ENCODE results near the gene FGFBP1.

The FGFBP1 gene

GRCh38 chr4:15938640-15939039 lies at the start of gene FGFBP1:
TSS of gene FGFBP1 (minus strand) at chr4:15938740. CDS start at chr4:15936632, 2,108 bp downstream.
- no peak for DNase-seq (ENCODE audit: low read depth)

DNA sequence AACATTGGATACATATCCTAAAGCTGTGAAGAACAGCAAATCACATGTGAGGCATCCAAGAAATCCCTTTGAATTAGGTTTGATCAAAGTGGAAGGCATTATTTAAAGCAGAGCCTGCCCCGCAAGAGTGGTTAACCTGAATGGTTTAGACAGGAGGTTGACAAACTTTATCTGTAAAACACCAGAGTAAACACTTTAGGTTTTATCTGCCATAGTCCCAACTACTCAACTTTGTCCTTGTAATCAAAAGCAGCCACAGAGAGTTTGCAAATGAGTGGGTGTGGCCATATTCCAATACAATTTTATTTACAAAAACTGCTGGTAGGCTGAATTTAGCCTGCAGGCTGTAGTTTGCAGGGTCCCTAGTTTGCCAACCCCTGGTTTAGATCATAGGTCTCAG lies 49.7 kb upstream of the FGFBP1 start:
- DNase-seq (ENCODE audit: low read depth), result no peak

GRCh38 chr4:15986907-15987306 lies 48.4 kb upstream of the FGFBP1 start:
- DNase-seq (ENCODE audit: low read depth), result no peak

DNA sequence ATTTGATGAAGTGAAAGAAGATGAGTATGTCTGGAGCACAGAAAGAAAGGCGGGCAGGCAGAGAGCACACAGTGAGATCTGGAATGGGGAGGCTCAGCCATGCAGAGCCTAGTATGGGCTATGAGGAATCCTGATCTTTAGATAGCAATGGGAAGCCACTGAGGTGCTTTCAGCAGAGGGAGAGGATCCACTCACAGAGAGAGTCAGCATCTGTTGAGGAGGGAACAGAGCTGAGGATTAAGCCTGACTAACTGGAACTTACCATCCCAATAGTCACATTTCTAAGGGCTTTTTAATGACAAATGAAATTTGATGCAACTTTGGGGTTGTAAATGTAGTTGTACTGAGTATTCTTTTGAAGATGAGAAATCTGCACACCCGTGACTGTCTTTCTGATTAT lies 45.1 kb upstream of the FGFBP1 start:
- DNase-seq (ENCODE audit: low read depth), result no peak

- DNase-seq (ENCODE audit: low read depth), result peak; percentile 54
These were observed 44.4 kb upstream of the FGFBP1 start for GRCh38 chr4:15982842-15983524.

DNA sequence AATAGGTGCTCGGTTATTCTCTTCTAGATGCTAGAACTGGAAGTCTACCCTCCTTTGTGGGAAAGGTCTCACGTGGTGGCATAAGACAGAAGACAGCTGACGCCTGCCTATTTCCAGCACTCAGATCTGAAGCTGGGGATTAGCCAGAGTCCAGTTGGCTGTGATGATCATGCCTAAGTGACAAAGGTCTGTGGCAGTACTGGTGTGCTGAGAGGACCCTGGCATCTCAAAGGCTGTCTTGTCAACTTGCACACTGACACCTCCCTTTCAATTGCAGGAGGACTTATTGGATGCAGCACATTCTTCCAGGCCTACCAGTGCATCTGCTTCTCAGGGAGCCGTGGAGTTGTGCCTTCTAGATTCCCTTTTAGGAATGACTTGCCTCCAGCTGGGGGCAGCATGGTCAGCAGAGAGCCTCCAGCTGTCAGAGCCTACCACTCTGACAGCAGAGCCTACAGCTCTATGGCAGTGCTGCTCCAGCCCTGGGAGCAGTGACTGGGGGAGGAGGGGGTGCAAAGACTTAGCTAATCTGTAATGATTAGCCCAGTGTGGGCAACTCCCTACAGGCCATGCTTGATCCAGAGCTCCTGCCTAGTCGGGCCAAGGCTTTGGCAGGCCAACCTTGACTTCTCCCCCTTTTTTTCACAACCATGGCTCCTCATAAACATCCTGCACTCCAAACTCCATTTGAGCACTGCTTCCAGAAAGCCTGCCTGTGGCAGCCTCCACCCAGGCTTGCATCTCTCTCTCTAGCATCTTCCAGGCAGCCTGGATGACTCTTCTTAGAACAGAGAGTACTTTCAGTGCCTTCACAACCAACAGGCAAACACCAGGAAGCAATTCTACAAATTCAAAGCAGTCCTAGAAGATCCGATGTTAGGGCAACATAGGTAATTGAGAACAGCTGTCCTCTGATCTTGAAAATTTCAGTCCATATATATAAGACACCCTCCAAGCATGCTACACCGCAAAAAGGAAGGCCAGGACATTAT lies 38.2 kb upstream of the FGFBP1 start:
- no peak for DNase-seq (ENCODE audit: low read depth)

DNA sequence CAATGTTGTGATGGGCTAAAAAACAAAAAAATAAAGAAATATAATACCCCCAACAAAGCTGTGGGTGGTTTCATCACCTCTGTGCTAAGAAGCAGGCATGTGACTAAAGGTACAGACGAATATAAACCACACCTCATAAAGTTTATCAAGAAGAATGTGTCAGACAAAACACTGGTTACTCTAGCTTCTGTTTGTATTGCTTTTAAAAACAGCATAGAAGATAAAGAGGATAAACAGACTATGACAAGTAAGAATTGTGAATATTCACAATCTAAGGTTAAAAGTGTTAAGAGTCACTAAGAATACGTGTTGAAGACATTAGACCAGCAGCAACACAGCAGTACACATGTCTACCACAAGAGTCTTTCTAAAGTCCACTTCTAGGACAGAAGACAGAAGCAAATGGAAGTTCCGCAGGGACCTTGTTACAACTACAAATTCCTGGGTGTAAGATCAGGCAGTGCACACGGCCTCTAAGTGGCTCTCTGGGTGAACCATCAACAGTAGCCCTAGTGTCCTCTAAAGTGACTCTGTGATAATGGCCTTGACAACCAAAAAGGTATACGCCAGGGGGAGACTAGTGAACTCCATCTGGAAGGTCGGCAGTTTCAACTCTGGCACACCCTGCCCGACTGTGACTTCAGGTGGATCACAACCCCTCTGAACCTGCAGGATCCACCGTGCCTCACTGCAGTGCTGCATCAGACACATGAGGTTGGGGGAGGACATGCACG lies 32.7 kb upstream of the FGFBP1 start:
- no peak for DNase-seq (ENCODE audit: low read depth)

- DNase-seq (ENCODE audit: low read depth), result no peak
These were observed 30.2 kb upstream of the FGFBP1 start for GRCh38 chr4:15968551-15969300.

DNA sequence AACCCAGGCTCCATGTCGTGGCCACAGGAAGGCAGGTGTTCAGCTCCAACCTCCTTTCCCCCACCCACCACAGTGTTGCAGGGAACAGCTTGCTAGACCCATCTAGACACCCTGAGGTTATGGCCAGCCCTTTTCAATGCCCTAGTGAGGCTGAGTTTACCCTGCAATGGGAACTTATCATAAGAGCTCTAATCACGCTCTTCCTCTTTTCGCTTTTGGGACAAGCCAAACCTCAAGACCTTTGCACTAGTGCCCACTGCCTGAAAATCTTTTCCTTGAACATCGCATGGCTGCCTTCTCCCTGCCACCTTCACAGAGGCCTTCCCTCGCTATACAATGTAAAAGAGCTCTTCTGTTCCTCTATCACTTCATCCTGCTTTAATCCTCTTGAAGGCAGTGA lies 26.8 kb upstream of the FGFBP1 start:
- no peak for DNase-seq (ENCODE audit: low read depth)

DNA sequence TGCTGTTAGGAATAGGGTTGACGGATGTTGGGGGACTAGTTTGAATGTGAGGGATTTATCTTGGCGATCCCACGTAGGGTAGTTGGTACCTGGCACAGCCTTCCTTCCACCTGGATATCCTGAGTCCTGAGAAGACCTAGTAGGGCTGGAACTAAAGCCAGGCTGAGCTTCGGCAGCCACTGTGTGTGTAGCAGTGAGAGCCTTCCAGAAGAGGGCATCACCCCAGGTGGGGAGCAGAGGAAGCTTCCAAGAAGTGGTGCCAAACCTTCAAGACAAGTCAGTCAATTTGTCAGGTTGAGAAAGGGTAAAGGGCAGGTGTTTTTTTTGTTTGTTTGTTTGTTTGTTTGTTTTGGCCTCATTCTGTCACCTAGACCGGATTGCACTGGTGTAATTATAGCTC lies 25.6 kb upstream of the FGFBP1 start:
- DNase-seq (ENCODE audit: low read depth), result no peak

DNA sequence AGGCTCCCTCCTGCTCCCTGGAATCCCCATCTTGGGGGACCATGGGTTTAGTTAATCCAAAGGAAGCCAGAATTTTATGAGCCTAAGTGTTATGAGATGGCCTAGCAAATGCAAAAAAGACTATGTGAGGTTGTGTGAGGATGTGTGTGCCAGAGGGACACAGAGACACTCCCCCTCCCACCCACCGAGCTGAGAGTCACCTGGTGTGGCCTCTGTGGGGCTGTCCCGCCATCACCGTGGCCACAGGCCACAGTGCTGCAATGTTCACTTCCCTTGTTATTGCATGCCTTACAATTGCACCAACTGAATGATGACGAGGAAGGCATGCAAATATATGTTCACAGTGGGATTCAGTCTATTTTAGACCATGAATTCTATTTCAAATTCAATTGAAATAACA lies 25.0 kb upstream of the FGFBP1 start:
- DNase-seq (ENCODE audit: low read depth), result no peak

DNA sequence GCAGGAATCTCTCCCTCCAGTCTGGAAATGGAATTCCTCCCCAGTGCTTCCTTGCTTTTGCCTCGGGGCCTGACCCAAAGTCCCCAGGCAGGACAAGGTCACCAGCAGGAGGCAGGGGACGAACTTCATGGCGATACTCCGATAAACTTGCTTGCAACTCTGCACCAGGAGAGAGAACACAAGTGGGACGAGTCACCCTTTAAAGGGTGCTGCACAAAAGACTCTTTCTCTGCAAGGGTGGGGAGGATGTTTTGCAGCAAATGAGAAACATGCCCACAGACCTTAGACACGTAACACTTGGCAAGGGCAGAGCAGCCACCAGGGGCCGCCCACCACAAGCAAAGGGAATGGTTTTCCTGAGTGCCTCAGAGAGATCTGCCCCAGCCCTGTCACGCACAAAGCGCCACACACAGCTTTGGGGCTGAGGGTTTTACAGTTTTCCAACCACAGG lies 24.5 kb upstream of the FGFBP1 start, which contains the start of gene FGFBP2:
Gene FGFBP2, minus strand, starts transcription at position 175 of the 451 bp plus-strand sequence. Its CDS starts 46 bp downstream, at position 129.
- peak; percentile 48 for DNase-seq (ENCODE audit: low read depth)

GRCh38 chr4:15961781-15962510 lies 23.4 kb upstream of the FGFBP1 start:
- no peak for DNase-seq (ENCODE audit: low read depth)

GRCh38 chr4:15958562-15958961 lies 20.0 kb upstream of the FGFBP1 start:
- no peak for DNase-seq (ENCODE audit: low read depth)

DNA sequence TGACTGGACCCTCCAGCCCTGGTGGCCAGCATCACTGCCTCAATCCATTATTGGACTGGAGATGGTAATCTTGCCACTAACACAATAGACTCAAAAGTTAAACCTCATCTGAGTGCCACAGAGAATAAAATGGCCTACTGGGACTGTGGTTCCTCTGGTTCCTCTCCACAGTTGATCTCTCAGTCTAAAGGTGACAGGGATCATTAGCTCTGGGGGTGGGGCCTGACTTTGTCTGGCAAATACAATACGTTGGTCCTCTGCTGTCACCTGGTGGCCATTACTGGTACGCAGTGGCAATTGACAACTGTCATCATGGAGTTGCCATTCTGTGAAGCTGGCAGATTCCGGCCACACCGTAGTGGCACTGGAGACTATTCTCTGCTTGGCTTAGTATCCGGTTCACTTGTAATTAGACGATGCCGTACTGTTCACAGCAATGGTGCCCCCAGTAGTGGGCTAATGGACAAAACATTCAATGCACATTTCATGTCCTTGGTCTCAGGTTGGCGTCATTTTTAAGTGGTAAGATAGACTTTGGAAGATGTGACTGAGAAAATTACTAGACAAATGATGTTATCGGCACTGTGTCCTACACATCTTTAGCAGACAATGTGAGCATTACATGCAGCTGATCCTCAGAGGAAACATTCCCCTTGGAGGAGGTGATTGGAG lies 17.8 kb upstream of the FGFBP1 start:
- peak; percentile 52 for DNase-seq (ENCODE audit: low read depth)

DNA sequence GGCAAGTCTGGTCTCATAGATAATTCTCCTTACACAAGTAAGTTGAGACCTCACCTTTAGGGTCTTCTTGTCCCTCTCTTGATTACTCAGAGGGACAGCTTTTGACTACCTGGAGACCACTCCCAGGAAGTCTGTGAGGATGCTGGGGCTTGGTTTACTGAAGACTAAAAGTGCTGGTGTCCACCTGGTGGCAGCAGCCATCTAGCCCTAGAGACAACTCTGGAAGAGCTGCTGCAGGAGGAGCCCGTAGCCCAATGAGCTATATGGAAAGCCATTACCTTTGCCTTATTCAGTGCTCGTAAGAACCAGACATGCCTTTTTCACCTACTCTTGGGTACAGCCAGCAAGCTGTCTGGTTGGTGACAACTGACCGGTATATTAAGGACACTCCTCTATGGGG lies 17.1 kb upstream of the FGFBP1 start:
- peak; percentile 36 for DNase-seq (ENCODE audit: low read depth)

GRCh38 chr4:15953625-15954024 lies 15.1 kb upstream of the FGFBP1 start:
- no peak for DNase-seq (ENCODE audit: low read depth)

- DNase-seq (ENCODE audit: low read depth), result no peak
These were observed 13.2 kb upstream of the FGFBP1 start for GRCh38 chr4:15951781-15952180.

DNA sequence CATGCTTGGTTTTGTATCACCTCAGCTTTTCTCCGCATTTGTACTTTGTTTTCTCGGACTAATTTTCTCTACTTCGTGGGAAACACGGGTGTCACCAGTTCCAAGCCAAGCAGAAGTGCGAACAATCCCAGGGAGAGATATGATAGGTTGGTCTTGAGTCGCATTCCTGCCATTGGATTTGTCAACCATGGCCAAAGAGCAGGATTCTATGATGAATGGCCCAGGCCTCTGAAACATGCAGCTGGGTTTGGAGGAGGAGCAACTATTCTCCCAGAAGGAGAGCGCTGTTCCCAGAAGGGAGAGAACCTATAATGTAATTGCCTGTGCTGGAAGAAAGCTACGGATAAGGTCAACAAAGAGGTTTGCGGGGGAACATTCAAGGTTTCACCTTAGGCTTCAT lies 10.3 kb upstream of the FGFBP1 start:
- DNase-seq (ENCODE audit: low read depth), result no peak

DNA sequence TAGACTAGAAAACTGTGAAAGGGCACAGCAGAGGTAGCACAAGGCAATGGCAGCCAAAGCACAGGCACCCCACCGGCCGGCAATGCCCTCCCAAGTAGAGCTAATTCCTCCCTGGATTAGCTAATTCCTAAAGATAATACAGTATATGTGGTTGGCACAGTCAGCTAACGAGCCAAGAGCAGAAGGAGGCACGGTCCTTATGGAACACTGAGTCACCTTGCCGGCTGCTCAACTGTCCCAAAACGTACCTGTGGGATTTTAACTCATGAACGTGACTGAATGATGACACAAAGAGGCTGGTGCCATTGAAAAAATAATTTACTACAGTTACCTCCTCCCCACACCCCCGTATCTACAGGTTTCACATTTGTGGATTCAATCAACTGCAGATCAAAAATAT lies 9.1 kb upstream of the FGFBP1 start:
- DNase-seq (ENCODE audit: low read depth), result no peak

Measured in iris pigment epithelial cell (primary cell).